HG02623 (cell line): ENCODE data around the gene PPDPF.
"Not testable (repeated sequence)": the region's sequence is repeated elsewhere in the genome, so short reads cannot be mapped to it uniquely, and the experiment has no call there.

ENCODE experiments used
- ATAC-seq: cut with Tn5 transposase; IDR thresholded peaks from one replicate; pipeline ENCODE4 v1.9.1; 2021; ENCODE audit warnings: moderate library complexity; ENCODE audit not compliant: unreplicated experiment

The PPDPF gene

DNA sequence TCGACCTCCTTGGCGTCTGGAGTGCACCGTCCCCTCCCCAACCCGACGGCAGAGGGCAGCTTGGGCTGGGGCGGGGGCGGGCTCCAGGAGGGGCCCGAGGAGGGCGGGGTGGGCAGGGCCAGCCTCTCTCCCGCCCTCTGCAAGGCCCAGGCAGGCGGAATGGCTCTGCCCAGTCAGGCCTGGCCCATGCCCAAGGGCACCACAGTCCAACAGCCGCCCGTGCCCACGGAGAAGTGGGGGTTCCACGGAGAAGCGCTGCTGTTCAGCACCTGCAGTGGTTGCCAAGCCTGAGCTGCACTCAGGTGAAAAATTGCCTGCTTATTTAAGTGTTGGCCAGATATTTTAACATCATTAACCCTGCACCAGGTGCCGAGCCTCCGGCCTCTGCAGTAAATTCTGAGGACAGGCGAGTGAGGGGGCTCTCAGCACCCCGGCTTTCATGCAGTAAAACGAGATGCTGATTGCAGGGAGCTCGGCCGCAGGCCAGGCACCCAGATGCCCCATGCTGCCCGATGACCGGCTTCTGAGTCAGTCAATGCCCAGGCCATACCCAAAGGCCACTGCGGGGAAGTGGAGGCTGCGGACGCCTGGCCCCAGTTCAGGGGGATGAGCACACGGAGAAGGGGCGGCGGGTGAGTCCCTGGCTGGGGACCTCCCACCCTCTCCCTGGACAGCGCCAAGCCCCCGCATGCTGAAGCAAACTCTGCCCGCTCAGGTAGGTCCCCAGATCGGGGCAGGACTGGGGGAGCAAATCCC, 27.3 kb downstream of the PPDPF start, which contains the start of gene SRMS:
SRMS (minus strand) TSS at position 25 of the 756 bp plus-strand sequence. CDS start 286 bp downstream, outside the sequence.
- ATAC-seq: no peak

DNA sequence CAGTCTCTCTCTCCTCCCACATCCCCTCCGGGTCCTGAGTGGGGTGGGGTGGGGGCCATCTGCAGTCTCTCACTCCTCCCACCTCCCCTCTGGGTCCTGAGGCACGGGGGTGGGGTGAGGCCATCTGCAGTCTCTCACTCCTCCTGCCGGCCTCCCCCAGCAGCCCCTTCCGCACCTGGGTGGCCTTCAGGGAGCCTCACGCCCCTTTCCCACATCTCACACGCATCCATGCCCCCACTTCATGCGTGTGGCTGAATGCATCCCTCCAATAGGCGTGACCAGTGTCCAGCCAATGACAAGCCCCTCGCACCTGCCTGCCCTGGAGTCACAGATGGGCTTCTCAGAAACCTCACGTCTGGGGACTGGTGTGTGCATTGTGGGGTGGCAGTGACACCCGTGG, 28.0 kb downstream of the PPDPF start:
- ATAC-seq: no peak

DNA sequence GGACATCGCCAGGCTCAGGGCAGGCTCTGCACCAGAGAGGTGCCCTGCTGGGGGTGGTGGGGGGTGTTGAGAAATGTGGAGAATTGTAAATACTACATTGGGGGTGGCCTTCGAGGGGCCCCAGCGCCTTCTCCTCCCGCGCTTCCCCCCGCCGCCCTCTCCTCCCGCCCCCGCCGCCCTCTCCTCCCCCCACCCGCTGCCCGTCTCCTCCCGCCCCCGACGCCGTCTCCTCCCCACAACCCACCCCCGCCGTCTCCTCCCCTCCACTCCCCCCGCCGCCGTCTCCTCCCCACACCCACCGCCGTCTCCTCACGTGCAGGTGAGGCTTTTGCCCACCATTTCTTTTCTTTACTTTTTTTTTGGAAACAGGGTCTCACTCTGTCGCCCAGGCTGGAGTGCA, 28.5 kb downstream of the PPDPF start:
- no peak for ATAC-seq

DNA sequence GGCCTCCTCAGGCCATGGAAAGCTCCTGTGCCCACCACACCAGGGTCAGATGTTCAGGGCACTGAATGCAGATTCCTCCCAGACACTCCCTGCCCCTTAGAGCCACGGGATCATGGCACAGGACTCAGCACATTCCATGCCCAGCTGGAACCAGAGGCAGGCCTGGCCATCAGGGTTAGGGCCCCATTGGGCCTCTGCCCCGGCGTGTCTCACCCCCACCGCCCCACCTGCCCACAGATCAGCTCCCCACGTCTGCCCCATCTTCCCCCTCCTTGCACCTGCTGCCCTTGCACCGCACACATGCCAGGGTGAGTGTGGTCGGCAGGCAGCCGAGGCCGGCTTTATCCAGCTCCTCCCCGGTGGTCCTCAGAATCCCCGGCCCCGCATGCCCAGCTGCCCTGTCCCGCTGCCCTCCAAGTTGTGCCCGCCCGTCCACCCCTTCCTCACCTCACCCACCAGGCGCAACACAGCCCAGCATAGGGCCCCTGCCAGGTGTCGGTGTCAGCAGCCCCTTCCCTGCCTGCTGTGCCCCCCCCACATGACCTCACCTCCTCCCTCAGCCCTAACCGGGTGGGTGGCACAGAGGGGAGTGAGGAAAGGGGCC, 29.2 kb downstream of the PPDPF start:
- no peak for ATAC-seq

DNA sequence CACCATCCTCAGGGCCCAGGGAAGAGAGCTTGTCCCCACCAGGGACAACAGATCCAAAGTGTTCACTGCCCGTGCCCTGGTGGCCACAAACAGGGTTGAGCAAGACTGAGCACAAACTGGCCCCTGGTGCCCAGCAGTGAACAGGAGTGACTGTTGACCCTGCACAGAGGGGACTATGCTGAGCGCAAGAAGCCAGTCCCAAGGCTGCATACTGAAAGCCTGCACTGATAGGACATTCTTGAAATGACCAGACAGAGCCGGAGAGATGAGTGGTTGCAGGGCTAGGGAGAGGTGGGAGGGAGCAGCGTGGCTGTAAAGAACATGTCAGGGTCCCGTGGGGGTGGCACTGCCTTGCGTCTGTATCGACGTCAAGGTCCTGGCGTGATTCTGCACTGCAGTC, 30.5 kb downstream of the PPDPF start:
- ATAC-seq: no peak

DNA sequence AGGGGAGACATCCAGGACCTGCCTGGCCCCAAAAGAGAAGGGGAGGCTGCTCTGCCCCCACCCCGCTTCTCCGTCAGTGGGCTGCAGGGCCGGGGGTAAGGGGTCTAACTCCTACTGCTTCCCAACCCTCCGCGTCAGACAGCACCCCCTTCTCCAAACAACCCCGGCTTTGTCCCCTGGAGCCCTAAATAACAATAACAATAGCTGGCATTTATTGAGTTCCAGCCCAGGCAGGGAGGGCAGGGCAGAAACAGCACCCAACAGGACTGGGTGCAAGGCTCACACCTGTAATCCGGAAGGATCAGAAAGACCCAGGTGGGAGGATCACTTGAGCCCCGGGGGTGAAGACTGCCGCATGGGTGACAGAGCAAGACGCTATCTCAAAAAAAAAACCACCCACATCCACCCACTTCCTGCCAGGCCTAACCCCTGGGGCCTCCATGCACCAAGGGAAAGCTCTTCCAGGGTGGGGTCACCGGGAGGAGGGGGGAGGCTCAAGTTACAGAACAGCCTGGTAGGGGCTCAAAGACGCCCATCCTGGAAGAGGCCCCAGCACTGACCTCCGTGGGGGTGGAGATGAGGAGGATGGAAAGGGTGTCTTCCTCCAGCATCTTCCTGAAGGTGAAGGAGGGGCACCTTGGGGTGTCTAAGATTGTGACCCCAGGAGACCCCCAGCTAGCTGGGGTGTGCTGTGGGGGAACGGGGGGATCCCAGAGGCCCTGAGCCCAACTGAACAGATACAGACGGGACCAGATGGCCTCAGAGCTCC, 32.1 kb downstream of the PPDPF start:
- no peak for ATAC-seq

DNA sequence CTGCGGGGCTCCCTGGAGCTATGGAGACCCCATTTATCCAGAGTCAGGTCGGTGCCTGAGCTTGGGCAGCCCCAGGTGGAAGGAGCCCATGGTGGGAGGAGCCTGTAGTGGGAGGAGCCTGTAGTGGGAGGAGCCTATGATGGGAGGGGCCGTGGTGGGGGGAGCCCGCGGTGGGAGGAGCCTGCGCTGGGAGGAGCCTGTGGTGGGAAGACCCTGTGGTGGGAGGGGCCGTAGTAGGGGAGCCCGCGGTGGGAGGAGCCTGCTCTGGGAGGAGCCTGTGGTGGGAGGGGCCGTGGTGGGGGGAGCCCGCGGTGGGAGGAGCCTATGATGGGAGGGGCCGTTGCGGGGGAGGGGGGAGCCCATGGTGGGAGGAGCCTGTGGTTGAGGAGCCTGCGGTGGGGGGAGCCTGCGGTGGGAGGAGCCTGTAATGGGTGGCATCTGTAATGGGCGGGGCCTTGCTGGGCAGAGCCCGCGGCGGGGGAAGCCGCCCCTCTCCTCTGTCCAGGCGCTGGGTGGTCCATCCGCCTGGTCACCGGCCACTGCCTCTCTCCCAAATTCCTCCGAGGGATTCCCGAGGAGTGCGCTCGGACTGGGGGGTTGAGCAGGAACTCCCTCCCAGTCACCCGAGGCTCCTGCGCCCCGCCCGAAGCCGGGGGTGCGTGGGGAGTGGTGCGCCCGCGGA, 32.8 kb downstream of the PPDPF start:
- ATAC-seq: no peak

DNA sequence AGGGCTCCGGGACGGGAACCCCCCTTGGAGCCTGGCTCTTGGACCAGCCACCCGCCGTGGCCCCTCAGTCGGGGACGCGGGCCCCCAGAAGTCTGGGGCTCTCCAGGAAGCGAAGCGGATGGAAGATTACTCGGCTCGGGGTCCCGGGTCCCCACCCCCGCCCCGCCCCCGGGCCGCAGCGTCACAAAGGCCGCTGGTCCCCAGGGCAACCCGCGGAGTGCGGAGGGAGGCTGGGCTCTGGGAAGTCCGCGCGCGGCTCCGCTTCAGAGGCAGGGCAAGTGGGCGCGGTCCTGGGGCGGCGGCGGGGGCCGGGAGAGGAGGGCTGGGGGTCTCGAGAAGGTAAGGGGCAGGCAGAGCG, 33.3 kb downstream of the PPDPF start, which contains the start of gene FNDC11:
FNDC11 (plus strand) TSS at position 227 of the 358 bp plus-strand sequence. CDS start 1,505 bp downstream, outside the sequence.
- no peak for ATAC-seq

DNA sequence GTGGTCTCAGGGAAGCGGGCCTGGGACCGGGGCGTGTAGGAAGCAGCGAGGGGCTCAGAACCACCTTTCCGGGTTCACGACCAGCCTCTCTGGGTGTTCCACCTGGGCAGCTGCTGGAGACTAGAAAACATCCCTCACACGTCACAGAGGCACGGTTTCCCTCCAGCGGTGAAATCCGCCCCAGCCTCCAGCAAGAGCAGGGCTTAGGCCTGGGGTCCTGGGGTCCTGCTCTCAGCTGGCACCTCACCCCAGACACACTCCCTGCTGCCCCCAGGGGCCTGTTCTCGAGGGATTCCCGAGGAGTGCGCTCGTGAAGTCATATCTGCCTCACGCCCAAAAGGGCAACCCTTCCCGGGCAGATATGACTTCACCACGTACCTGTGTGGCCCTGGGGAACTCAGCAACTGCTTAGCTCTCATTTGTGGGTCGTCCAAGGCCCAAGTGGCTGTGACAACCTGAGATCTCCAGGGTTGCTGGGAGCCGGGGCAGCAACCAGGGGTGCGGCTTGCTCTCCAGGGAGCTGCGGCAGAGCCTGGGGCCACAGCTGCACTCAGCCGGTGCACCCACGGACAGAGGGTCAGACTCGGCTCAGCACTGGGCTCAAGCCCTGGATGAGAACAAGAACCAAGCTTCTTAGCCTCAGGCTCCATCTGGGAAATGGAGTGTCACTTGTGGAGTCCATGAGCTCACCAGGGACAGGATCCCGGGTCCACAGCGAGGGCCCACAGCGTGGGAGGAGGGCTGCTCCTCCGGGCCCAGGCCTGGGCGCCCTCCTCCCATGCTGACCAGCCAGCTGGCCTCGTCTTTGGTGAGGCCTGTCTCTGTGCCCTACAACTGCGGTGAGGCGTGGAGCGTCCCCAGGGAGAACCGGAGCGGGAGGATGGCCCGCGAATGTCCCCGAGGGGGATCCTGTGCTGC, 34.1 kb downstream of the PPDPF start:
- no peak for ATAC-seq

DNA sequence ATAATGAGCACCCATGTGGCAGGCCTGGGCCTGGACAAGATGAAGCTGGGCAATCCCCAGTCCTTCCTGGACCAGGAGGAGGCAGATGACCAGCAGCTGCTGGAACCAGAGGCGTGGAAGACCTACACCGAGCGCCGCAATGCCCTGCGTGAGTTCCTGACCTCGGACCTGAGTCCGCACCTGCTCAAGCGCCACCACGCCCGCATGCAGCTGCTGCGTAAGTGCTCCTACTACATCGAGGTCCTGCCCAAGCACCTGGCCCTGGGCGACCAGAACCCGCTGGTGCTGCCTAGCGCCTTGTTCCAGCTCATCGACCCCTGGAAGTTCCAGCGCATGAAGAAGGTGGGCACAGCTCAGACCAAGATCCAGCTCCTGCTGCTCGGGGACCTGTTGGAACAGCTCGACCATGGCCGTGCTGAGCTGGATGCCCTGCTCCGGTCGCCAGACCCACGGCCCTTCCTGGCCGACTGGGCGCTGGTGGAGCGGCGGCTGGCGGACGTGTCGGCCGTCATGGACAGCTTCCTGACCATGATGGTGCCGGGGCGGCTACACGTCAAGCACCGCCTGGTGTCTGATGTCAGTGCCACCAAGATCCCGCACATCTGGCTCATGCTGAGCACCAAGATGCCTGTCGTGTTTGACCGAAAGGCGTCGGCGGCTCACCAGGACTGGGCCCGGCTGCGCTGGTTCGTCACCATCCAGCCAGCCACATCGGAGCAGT, 35.3 kb downstream of the PPDPF start:
- ATAC-seq: no peak

DNA sequence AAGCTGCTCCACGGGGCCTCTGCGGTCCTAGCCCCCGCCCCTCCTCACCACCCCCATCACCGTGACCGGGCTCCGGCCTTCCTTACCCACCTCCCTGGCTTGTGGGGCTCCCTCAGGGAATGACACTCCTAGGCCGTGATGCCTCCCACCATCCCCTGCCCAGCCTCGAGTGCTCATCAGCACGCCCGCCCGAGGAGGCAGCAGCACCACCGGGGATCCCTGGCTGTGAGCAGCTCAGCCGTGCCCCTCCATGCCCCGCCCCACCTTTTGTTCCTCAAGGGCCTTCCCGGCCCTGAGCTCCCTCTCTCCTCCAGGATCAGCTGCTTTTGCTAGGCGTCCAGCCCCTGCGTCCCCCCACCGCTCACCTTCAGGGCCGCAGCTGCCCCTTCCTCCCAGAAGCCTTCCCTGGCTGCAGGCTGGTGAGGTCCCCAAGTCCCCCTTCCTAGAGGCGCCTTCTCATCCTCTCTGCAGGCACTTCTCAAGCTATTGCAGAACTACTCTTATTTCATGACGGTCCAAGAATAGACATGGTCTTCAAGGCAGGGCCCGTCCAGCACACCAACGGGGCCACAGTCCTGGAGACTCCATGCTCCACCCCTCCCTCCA, 36.4 kb downstream of the PPDPF start:
- no peak for ATAC-seq

DNA sequence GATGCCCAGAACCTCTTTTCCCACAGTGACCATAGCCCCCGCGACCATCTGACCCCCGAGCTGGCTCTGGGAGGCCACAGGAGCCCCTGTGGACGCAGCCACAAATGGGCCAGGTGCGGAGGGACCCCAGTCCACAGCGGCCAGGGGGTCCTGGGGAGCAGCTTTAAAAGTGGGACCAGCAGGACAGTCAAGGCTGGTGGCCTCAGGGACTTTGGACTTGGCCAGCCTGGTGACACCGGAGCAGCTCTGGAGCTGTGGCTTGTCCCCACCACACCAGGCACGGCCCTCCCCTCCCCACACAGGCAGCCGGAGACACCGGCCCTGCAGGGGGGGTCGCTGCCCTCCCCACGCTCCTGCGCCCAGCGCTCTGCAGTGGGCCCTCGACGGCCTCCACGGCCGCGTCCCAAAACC, 36.9 kb downstream of the PPDPF start:
- ATAC-seq: no peak

DNA sequence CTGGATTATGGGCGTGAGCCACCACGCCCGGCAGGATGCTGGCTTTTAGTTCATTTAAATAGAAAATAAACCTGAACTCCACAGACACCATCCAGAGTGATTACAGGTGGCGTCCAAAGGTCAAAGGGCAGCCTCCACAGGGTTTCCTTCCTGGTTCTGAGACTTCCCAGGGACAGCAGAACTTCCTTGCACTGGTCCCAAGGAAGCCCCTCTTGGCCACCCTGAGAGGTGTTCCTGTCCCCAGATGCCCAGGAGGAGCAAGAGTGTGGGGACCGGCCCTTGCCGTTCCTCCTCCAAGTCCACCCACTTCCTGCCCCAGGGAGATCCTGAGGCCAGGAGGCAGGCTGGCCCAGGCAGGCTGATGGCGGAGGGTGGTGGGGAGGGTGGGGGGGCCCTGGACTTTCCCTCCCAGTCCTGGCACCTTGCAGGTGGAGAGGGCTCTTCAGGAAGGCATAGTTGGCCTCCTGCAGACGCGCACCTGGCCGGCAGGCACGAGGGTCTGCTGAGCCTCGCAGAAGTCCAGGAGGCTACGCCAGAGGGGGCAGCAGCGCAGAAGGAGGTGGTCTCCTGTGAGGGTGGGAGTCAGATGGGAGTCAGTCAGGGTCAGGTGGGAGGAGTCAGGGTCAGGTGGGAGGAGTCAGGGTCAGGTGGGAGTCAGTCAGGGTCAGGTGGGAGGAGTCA, 38.4 kb downstream of the PPDPF start:
- no peak for ATAC-seq

DNA sequence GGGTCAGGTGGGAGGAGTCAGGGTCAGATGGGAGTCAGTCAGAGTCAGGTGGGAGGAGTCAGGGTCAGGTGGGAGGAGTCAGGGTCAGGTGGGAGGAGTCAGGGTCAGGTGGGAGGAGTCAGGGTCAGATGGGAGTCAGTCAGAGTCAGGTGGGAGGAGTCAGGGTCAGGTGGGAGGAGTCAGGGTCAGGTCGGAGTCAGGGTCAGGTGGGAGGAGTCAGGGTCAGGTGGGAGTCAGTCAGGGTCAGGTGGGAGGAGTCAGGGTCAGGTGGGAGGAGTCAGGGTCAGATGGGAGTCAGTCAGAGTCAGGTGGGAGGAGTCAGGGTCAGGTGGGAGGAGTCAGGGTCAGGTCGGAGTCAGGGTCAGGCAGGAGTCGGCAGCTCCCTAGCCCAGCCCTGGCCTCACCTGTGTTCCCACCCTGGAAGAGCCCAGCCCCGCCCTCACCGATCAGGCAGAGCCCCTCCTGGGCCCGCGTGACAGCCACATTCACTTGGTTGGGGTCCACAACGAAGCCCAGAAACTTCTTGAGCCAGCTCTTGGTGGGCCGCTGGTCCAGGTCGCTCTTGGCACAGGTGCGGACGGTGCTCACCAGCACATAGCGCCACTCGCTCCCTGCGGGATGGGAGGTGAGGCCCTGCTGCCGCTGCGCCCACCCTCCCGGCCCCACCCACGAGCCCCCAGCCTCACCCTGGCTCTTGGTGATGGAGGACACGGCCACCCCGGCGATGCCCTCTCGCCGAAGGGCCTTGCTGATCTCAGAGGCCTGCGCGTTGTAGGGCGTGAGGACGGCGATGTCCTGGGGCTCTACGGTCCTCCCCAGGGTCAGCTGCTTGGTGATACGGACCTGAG, 39.1 kb downstream of the PPDPF start:
- ATAC-seq: not testable (repeated sequence)

DNA sequence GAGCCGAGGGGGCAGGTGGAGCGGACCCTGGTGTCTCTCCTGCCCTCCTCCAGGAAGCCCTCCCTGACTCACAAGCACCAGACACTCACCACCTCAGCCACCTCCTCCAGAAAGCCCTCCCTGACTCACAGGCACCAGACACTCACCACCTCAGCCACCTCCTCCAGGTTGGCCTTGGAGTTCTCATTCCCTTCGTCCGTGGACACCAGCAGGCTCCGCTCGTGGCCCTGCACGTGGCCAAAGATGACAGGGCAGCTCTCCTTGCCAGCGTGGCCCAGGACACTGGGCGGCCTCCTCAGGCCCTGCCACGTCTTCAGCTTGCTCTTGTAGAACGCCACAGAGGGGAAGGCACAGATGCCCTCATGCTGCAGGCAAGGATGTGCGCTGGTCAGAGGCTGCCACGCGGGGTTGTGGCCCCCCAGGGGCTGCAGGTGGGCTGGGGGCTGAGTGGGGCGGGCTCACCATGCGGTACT, 39.8 kb downstream of the PPDPF start:
- ATAC-seq: no peak

DNA sequence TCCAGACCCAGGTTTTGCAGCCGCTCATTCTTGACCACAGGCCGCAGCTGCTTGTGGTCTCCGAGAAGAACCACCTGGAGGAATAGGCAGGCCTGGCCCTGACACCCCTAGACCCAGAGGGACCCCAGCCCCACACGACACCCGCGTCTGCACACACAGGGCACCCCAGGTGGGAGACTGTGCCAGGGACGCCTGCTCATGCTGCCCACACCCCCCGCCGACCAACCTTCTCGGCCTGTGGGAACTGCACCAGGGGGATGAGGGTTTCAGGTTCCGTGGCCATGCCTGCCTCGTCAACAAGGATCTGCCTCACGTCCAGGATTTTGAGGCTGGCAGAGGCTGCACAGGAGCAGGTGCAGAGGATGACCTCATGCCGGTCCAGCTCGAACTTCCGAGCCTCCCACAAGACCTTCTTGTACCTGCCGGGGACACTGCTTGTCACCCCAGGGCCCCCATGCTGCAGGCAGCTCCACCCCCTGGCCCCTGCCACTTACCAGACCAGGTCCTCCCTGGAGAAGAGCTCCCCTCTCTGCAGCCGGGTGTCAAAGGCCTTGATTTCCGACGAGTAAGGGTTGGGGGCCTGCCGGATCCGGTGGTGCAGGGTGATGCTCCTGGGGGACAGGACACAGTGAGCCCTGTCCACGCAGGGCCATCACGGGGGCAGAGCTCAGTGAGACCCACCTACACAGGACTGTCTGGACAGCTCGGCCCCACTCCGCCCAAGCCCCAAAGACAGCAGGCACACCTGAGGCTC, 40.5 kb downstream of the PPDPF start:
- no peak for ATAC-seq
